BJ (cell line): ENCODE measurements around the gene RPUSD4. TPM values are rescaled to one million over a fixed set of nuclear protein-coding genes. Genes with fewer than 3 reads are reported as not detected.

Source experiments
- CTCF ChIA-PET: fragments of 350-600 bp; formaldehyde crosslinking; extraction: SDS; loops from one replicate; lab custom pipeline; 2021; ENCODE audit warnings: antibody characterized with exemption, inconsistent platforms; lab: Yijun Ruan, JAX
- POLR2A ChIA-PET: fragments of 300-600 bp; sonication (Branson Sonifier 250); formaldehyde crosslinking; extraction: SDS; loops from one replicate; lab custom pipeline; 2021; ENCODE audit warnings: antibody characterized with exemption; lab: Charles Lee
- DNase-seq: peaks from one replicate; pipeline ENCODE4 v3.0.0-alpha.2; 2011; ENCODE audit warnings: low read depth
- H3K27me3 ChIP-seq: 2 replicates; pipeline ENCODE4 v1.6.0; 2011; ENCODE audit warnings: low read length; ENCODE audit not compliant: control insufficient read depth, insufficient read depth
- H3K36me3 ChIP-seq: 2 replicates; pipeline ENCODE4 v1.5.1; 2011; ENCODE audit warnings: low read length; ENCODE audit not compliant: control insufficient read depth, insufficient read depth
- H3K4me3 ChIP-seq: 2 replicates; pipeline ENCODE4 v1.5.1; 2011; ENCODE audit warnings: low read depth, mild to moderate bottlenecking, control low read depth, low read length
- CTCF ChIP-seq: IDR thresholded peaks from 2 replicates; pipeline ENCODE4 v1.5.1; 2011; ENCODE audit warnings: low read depth, mild to moderate bottlenecking, control low read depth, inconsistent platforms, low read length, moderate library complexity; ENCODE audit not compliant: insufficient read depth
- polyA plus RNA-seq: library from polyadenylated mRNA; depleted of rRNA; stranded (reverse); fragments of >200 nt; gene quantifications from 2 replicates; pipeline ENCODE4 v1.2.3, GENCODE V29; 2011

Gene RPUSD4
- polyA plus RNA-seq, 1 experiment, result 31.8 TPM

DNA sequence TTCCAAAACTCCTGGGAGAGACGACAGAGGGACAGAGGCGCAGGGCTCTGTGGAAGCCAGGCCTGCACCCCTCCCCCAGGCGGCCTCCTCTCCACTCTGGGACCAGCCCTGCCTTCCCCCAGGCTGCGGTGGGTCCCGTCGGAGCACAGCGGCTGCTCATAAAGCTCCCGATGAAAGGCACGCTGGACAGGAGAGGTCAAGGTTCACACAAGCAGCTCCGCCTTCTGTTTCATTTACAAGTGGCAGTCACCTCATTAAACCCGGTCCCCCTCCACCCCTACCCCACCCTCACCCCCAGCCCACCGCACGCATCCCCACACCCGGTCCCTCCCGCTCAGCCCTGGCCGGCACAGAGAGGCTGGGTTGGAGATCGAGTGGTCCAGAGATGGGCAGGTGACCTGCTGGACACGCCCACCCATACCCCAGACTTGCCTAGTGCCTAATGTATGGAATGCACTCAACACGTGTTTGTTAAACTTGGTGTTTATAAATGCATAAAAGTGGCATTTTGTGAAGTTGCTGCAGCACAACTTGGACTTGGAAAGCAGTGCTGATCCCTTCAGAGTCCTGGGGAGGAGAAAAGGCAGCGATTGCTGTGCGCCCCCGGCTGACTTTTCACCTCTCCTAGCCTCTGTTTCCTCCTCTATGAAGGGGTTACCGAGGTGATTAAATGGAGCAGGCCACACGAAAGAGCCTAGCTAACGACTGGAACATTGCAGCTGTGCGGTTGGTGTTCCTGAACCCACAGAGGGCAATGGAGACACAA, 26.0 kb downstream of the RPUSD4 start:
- Histone ChIP-seq H3K36me3 (no peaks in the 10 kb centered on the region), H3K4me3 (no peak overlapping the region), H3K27me3 (no peaks in the 10 kb centered on the region)
- DNase-seq, result no peak
- ChIA-PET POLR2A (no interaction called here), CTCF (interaction anchor here (0.9 to 1.6 kb wide), 3 partner anchors 10 to 253 kb away, joined by 3 to 4 read pairs (median 3); no protein-coding TSS in a partner anchor)
- TF ChIP-seq CTCF, result no peak

GRCh38 chr11:126182787-126183445, 28.5 kb downstream of the RPUSD4 start:
- CTCF ChIA-PET, result interaction anchor here (1.9 kb wide), 1 partner anchor 10 kb away, joined by 8 read pairs; no protein-coding TSS in a partner anchor
- no peak overlapping the region for H3K4me3 ChIP-seq
- POLR2A ChIA-PET, result no interaction called here
- H3K27me3 ChIP-seq, result no peaks in the 10 kb centered on the region
- no peak for DNase-seq
- no peak for TF ChIP-seq CTCF
- H3K36me3 ChIP-seq, result no peaks in the 10 kb centered on the region

DNA sequence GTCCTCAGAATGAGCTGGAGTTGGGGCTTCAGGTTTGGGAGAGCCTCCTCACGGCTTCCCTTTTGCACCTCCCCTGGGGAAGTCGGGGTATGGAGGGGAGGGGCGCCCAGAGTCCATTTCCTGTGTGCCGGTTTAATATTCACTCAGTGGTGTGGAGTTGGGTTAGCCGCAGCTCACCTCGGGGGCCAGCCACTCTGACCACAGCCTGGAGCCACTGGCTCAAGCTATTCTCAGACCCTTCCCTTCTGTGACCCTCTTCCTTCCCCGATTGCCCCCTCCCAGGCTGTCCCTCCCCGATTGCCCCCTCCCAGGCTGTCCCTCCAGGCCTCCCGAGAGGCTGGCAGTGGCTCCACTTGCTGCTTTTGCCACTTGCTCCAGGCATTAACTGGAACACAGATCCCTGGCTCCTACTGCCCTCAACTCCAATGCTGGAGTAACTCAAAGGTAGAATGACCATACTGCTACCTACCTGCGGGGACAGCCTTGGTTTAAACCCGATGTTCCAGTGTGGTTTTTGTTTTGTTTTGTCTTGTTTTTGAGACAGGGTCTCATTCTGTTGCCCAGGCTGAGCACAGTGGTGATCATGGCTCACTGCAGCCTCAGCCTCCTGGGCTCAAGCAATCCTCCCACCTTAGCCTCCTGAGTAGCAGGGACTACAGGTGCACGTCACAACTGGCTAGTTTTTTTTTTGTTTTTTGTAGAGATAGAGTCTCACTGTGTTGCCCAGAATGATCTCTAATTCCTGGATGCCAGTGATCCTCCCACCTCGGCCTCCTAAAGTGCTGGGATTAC, 29.3 kb downstream of the RPUSD4 start:
- ChIA-PET CTCF (interaction anchor here (0.7 to 1.3 kb wide), 2 partner anchors 16 to 241 kb away, joined by 3 read pairs; no protein-coding TSS in a partner anchor), POLR2A (no interaction called here)
- no peak for DNase-seq
- no peaks in the 10 kb centered on the region; the same call in 1 of the 2 replicates for H3K27me3 ChIP-seq
- no peak for TF ChIP-seq CTCF
- H3K36me3 ChIP-seq, result no peaks in the 10 kb centered on the region
- no peak overlapping the region for H3K4me3 ChIP-seq

DNA sequence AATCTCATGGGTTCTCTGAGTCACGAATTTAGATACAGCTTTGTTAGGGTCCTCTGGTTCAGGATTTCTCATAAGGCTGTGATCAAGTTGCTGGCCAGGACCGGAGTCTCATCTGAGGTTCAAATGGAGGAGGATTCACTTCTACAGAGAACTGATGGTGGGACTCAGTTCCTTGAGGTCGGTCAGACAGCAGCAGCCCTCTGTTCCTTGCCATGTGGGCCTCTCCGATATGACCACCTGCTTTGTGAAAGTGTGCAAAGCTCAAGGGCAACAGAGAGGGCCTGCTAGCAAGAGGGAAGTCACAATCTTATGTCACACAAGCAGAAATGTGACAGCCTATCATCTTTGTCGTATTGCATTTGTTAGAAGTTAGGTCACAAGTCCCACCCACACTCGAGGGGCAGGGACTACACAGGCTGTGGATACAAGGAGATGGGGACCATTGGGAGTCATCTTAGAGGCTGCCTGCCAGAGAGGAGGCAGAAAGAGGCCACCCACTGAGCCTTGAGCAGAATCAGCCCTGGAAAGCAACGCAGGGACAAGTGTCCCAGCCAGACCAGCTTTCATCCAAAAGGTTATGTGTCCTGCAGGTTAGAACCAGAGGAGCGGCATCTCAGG, 34.5 kb downstream of the RPUSD4 start:
- no peaks in the 10 kb centered on the region for H3K36me3 ChIP-seq
- ChIA-PET CTCF (no interaction called here), POLR2A (no interaction called here)
- H3K4me3 ChIP-seq, result no peak overlapping the region
- DNase-seq, result no peak
- no peak for TF ChIP-seq CTCF
- H3K27me3 ChIP-seq, result no peaks in the 10 kb centered on the region; the same call in 1 of the 2 replicates
